Ureter (tissue), 1 donor: ENCODE results near the gene RPS6KA5. TPM values are rescaled to one million over a fixed set of nuclear protein-coding genes. Genes with fewer than 3 reads are reported as not detected.
A peak's percentile ranks its signal among the peaks of the same experiment; 100 is the strongest.
"Not testable (repeated sequence)": the region's sequence is repeated elsewhere in the genome, so short reads cannot be mapped to it uniquely, and the experiment has no call there.

Experiments used
- DNase-seq: peaks from one replicate; pipeline ENCODE4 v3.0.0-alpha.2; 2020; ENCODE audit warnings: low spot score
- total RNA-seq: library from RNA; stranded (reverse); gene quantifications from one replicate; pipeline ENCODE4 v1.2.4, GENCODE V29; 2023
- donor health status: DM: yes; HTN: yes; CAD: no.

Gene RPS6KA5
- total RNA-seq, 1 donor from 2014 or later, result 19.7 TPM

GRCh38 chr14:91067186-91067585 is 6.7 kb upstream of the RPS6KA5 start:
- DNase-seq, result no peak

DNA sequence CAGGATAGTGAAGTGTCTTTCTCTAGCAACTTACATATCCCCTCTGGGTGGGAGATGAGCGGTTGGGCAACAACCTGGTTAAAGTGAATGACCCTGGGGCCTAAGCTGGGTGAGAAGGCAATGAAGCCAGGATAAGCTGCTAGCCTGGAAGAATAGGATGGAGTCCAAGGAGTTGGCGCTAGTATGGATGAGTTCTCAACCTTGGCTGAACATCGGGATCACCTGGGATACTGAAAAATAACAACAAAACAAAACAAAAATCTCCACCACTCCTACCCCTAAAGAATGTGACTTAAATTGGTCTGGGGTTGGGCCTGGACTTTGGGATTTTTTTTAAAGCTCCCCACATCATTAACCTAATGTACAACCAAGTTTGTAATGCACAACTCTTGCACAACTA is 4.8 kb upstream of the RPS6KA5 start:
- no peak for DNase-seq

DNA sequence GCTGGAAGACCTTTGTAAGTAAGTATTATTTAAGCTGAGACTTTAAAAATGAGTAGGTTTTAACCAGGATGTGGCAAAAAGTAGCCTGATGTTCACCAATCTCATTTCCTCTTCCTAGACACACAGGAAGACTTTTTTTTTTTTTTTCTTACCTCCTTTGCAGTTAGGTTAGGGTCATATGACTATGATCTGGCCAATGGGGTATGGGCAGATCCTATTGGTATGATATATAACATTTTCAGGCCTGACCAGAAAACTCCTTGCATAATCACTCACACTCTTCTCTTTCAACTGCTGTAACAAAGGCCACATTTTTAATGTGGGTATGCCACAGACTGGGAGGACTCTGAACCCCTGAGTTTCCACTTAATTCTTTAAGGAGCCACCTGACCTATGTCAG is 2.7 kb upstream of the RPS6KA5 start:
- no peak for DNase-seq

DNA sequence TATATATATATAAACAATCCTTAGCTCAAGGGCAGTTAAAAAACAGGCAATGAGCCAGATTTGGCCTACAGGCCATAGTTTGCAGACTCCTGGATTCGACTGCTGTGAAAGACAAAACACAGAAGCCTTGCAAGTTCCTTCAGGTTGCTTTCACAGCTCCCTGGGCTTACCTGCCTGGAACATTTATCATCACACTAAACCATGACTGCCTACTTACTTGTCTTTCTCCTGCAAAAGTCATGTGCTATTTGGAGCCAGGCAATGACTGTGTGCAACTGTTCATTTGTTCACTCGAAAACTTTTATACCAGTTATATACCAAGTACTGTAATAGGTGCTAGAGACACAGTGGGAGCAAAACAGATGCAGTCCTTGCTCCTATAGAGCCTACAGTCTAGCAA is 2.2 kb upstream of the RPS6KA5 start:
- no peak for DNase-seq

DNA sequence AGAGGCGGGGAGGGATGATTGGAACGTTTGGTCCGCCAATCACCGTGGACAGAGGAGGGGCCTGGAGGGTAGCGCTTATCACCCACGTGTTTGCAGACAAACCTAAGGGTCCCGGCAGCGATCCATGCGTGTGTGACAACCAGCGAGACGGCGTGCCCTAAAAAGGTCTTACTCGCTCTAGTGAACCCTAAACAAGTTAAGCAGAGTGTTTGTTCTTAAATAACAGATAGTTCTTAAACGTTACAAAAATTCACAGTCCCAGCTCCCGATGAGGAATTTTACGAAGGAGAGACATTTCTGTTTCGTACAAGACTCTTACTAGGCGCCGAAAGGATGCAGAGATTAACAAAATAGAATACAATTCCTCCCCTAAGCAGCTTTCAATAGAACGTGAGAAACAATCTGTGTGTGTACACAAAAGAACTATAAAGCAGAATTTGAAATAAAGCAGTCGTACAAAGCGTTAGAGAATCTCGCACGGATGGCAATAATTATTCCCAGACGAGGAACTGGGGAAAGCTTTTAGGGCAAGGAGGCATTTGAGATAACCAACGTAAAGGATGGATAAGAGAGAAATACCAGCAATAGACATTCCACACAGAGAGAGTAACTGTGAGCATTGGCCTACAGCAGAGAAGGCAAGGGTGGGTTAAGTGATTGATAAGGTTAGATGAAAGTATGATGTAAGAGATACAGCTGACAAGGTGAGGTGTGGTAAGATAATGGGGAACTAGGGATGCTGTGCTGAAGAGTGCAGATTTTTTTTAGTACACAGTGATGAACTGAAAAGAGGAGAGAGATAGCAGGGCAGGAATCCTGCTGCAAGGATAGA is 831 bp upstream of the RPS6KA5 start:
- no peak for DNase-seq

GRCh38 chr14:91059576-91060350 is 678 bp downstream of the RPS6KA5 start:
- DNase-seq, result peak; percentile 59

GRCh38 chr14:91058042-91058581 is 2.3 kb downstream of the RPS6KA5 start:
- no peak for DNase-seq

- DNase-seq, result no peak
Measured at GRCh38 chr14:91056361-91056760, 4.1 kb downstream of the RPS6KA5 start.

DNA sequence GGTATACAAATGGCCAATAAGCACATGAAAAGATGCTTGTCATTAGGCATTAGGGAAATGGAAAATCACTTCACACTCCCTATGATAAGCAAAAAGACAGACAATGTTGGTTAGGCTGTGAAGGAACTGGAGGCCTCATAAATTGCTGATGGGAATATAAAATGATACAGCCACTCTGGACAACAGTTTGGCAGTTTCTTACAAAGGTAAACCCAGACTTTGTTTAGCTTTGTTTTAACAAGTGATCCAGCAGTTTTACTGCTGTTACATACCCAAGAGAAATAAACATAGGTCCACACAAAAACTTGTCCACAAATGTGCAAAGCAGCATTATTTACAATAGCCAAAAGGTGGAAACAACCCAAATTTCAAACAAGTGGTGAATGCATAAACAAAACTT is 5.4 kb downstream of the RPS6KA5 start:
- DNase-seq, result no peak

- DNase-seq, result no peak
Measured at GRCh38 chr14:91048676-91049075, 11.8 kb downstream of the RPS6KA5 start.

- no peak for DNase-seq
Measured at GRCh38 chr14:91048265-91048664, 12.2 kb downstream of the RPS6KA5 start.

DNA sequence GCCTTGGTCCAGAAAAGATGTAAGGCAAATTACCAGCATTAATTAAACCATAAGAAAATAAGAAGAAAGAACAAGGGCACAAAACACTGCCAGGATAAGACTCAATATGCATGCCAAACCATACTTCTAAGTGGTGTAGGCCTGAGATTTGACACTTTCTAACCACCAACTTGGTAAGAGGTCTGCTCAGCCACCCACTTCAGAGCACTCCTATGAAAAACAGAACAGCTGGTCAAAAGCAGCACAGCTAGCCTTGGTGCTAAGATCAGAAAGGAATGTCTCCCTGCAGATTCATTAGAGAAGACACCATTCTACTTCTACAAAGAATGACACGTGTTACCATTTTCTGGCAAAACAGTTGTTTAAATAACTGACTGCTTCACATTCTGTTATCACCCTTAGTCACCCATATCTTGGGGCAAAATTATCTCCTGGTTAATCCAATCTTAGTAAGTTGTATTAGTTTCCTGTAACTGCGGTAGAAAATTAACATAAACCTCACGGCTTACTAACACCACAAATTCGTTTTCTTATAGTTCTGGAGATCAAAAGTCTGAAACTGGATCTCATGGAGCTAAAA is 13.2 kb downstream of the RPS6KA5 start:
- no peak for DNase-seq

DNA sequence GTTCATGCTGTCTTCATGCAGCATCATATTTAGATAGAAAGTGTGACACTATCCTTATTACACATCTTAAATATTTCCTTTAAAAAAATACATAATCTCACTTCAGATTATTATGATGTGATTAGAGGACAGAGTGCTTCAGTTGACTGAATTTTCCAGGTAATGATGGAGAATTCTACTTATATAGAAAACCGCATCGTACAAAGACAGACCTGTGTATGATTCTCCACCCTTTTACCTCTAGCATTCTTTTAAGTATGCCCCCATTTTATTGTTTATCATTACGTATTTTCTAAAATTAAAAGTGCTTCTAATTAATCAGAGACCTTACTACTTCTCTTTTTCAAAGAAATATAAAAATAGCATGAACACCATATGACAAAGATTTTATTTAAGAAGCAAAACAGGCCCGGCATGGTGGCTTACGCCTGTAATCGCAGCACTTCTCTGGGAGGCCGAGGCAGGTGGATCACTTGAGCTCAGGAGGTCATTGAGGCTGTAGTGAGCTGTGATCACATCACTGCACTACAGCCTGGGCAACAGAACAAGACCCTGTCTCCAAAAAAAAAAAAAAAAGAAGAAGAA is 13.9 kb downstream of the RPS6KA5 start:
- DNase-seq, result no peak

DNA sequence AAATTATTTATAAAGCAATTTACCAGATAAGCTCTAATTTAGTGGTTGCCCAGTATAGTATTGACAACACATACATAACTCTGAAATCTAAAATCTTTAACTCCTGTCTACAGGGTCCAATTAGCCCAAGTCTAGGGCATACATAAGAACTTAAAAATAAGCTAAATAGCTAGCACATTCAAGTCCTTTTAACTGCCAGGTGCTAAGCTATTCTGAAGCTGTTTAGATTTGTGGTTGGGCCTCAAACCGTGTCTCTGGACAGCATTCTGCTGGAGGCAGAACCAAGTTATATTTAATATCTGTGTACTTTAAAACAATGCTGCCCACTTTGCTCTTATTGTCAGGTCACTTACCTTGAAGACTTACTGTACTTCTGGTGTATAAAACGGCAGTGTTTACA is 19.0 kb downstream of the RPS6KA5 start:
- no peak for DNase-seq

DNA sequence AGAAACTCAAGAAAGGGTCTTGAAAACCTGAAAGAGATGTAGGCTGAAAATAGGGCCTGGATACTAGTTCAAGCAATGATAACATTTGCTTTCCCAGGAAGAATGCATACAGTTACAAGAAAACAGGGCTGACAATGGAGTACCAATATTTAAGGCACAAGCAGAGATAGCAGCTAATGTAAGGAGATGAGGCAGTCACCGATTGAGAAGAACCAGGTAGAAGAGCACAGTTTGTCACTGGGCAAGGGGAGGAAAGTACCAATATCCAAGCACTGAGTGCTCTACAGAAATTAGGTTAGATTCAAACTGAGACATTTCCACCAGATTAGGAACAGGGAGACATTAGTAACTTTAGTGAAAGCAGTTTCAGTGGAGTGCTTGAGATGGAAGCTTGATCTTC is 19.9 kb downstream of the RPS6KA5 start:
- DNase-seq, result no peak

- DNase-seq, result no peak
Measured at GRCh38 chr14:91038439-91038838, 22.0 kb downstream of the RPS6KA5 start.

DNA sequence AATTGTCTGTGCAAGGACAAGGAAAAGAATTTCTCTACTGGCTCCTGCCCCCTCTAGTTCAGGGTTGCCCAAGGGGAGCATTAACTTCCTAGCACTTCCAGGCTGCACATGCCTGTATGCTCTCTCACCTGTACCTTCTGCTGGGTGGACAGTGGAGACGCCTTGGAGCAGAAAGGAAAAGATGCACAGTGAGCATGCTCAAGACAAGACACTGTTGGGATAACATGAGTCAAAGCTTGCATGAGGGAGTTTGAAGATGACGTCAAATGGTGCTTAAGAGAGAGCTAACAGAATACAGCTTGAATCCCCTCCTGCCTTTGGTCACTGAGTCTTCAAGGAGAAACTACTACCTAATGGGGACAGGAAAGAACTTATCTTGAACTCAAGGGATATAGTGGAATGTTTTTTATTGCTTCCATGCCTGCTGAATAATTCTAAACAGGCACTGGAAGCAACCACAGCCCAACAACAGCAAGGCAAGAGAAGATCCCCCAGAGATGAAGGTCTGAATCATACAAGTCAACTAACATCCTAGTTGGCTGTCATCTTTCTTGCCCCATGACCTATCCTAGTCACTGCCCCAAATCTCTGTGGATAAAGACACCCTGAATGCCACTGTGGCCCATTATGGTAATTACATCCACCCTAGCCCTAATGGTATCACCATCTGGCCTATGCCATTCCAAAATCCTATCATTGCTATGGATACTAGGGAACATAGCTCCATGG is 23.5 kb downstream of the RPS6KA5 start:
- no peak for DNase-seq

DNA sequence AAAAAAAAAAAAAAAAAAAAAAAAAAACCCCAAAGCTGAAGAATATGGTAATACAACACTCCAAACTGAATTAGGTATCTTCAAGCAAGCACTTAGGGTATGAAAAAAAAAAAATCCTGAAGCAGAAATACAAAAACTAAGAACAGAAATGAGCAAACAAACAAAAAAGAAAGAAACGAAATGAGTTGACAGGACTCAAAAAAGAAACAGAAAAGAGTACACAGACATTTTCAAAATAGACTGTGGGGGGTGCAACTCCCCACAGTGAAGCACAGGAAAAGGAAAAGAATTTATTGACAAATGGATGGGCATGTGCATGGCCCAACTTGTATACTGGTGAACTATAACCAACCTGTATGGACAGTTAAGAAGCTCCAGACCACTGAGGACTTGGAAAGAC is 24.6 kb downstream of the RPS6KA5 start:
- no peak for DNase-seq

GRCh38 chr14:91034379-91034778 is 26.1 kb downstream of the RPS6KA5 start:
- DNase-seq, result not testable (repeated sequence)

- no peak for DNase-seq
Measured at GRCh38 chr14:91032248-91032647, 28.2 kb downstream of the RPS6KA5 start.

DNA sequence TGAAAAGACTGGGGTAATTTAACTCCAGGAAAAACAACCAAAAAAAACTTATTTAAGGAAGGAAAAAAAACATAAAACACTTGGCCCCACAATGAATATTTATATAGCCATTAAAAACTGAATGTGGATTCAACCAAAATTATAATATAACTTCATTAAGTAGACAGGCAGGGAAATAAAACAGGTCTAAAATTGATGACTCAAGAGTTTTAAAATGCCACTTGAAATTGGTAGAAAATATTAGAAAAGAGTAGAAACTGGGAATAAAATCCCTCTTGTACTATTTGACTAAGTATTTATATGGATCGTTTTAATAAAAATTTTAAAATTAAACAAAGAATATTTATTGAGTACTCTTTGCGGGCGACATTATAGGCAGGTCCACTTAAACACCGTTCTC is 28.8 kb downstream of the RPS6KA5 start:
- DNase-seq, result no peak
